Psoas muscle (tissue), 8 donors: ENCODE results near the gene MORN5. TPM values are rescaled to one million over a fixed set of nuclear protein-coding genes. Genes with fewer than 3 reads are reported as not detected.
A peak's percentile ranks its signal among the peaks of the same experiment; 100 is the strongest.

Source experiments
- ATAC-seq, 4 donors: fragments of 200-7000 bp; cut with Tn5 transposase; one replicate each; pipeline ENCODE4 v1.9.1; 2020; ENCODE audit warnings: moderate library complexity in 3 of 4, mild to moderate bottlenecking in 2 of 4
- DNase-seq, 2 donors: peaks; one replicate each; pipeline ENCODE4 v3.0.0-alpha.2; 2020
- H3K27ac ChIP-seq: fragments of 200-600 bp; one replicate; pipeline ENCODE4 v1.8.0; 2022
- H3K27me3 ChIP-seq, 3 donors: fragments of 200-600 bp in 1 of 3; one replicate each; pipeline versions ENCODE4 v1.6.1 to v1.8.0; 2013 to 2022; ENCODE audit warnings: low read length in 2 of 3, mild to moderate bottlenecking in 2 of 3, moderate library complexity in 1 of 3; ENCODE audit not compliant: insufficient read depth in 3 of 3
- H3K36me3 ChIP-seq, 2 donors: fragments of 200-600 bp in 1 of 2; one replicate each; pipeline versions ENCODE4 v1.6.1 to v1.8.0; 2013 to 2022; ENCODE audit warnings: low read depth in 1 of 2, mild to moderate bottlenecking in 1 of 2, moderate library complexity in 1 of 2; ENCODE audit not compliant: insufficient read depth in 1 of 2
- H3K4me1 ChIP-seq: fragments of 200-600 bp; one replicate; pipeline ENCODE4 v1.8.0; 2022
- H3K4me3 ChIP-seq: fragments of 200-600 bp; one replicate; pipeline ENCODE4 v1.8.0; 2022; ENCODE audit warnings: mild to moderate bottlenecking
- H3K9me3 ChIP-seq: fragments of 200-600 bp; one replicate; pipeline ENCODE4 v1.8.0; 2022
- WGBS, 3 donors: extraction: QIAGEN DNeasy Blood & Tissue Kit; methylation state at CpG; one replicate each; pipeline versions ENCODE4 v1.1.6 to v1.1.7; 2013; 5-methylcytosine and 5-hydroxymethylcytosine counted together
- intact Hi-C, 2 donors: fragments of 100-400 bp; cut with DNase I; formaldehyde crosslinking; loops; one replicate each; pipeline versions ENCODE4 v1.11.0 to v1.14.2; 2022
- polyA plus RNA-seq, 3 donors: library from polyadenylated mRNA; stranded (reverse); fragments of 200-250 nt; gene quantifications; one replicate each; pipeline ENCODE4 v1.2.3, GENCODE V29; 2013
- total RNA-seq, 4 donors: library from RNA; stranded (reverse); fragmentation: NEBNext Ultra II Directional in 2 of 4; extraction: Animal tissue kit (Norgen Biotek cat#: 25700) in 2 of 4; gene quantifications; one replicate each; pipeline versions ENCODE4 v1.2.1 to v1.2.4, GENCODE V29; 2021 to 2023
- TF ChIP-seq, protein P1 (sequence below): fragments of 200-600 bp; IDR thresholded peaks from one replicate; pipeline ENCODE4 v1.8.0; 2022; ENCODE audit warnings: antibody characterized with exemption
- donor health status: healthy with polysubstance abuse.
- donor health status: DM: no; HTN: no; CAD: no; lungs with moderate emphysema.
- donor health status: Bipolar disorder and iron deficiency.
- donor health status: healthy.
- donor health status: DM: yes; HTN: yes; CAD: no.
- donor health status: DM: no; HTN: no; CAD: no.
- donor health status: DM: no; HTN: no; CAD: no.
- donor health status: DM: yes; HTN: yes; CAD: no.

MORN5 gene
- total and polyA plus RNA-seq, 7 donors = not detected

DNA sequence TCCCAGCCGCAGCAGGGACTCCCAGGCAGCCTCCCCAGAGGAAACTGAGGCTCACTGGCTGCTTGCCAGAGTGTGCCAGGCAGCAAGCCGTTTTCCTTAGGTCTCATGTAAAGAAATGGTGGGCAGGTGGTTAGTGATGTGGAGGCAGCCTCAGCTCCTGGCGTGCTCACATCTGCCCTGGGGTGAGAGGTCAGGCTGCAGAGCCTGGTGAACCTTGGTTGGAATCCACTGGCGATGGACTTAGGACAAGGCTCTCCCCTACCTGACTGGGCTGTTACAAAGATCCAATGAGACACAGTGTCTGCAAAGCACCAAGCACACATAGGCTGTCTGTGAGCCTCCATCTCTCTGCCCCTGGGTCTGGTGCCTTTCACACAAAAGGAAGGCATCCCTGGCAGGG lies 38.2 kb downstream of the MORN5 start:
- 62 to 76% (median 67%) methylated on average over 4 of the region's 4 CpGs for WGBS, 3 donors
- no peak for DNase-seq
- no peak for ATAC-seq
- no peak overlapping the region for H3K27ac ChIP-seq
- no peak overlapping the region for H3K4me3 ChIP-seq
- TF ChIP-seq, protein P1, sequence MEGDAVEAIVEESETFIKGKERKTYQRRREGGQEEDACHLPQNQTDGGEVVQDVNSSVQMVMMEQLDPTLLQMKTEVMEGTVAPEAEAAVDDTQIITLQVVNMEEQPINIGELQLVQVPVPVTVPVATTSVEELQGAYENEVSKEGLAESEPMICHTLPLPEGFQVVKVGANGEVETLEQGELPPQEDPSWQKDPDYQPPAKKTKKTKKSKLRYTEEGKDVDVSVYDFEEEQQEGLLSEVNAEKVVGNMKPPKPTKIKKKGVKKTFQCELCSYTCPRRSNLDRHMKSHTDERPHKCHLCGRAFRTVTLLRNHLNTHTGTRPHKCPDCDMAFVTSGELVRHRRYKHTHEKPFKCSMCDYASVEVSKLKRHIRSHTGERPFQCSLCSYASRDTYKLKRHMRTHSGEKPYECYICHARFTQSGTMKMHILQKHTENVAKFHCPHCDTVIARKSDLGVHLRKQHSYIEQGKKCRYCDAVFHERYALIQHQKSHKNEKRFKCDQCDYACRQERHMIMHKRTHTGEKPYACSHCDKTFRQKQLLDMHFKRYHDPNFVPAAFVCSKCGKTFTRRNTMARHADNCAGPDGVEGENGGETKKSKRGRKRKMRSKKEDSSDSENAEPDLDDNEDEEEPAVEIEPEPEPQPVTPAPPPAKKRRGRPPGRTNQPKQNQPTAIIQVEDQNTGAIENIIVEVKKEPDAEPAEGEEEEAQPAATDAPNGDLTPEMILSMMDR = no peak
- H3K4me1 ChIP-seq = no peaks in the 10 kb centered on the region
- no peaks in the 10 kb centered on the region for H3K27me3 ChIP-seq
- H3K36me3 ChIP-seq = no peaks in the 10 kb centered on the region
- H3K9me3 ChIP-seq = no peaks in the 10 kb centered on the region
- intact Hi-C loops = no loop called here

DNA sequence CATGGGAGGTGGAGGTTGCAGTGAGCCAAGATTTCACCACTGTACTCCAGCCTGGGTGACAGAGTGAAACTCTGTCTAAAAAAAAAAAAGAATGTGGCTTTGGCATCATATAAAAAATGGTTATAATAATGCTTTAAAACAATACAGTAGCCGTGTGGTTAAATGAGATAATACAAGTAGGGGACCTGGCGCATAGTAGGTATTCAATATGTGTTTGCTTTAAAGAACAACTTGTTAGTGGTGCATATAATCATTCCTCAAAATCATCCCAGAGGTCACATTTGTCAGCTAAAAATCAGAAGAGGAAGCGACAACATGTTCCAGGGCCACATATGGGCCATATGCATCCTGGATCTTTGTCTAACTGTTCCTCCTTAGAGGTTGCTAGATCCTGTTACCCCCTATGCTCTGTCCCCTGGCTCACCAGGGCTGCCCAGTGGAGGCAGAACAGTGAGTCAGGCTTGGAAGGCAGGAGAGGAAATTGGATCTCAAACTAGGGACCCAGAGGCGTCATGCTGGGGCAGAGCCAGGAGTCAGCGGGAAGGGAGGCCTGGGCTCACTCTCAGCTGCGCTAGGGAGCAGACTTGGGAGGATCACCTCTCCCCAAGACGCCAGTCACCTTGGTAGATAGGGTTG lies 41.4 kb downstream of the MORN5 start:
- no peaks in the 10 kb centered on the region for H3K27me3 ChIP-seq
- H3K4me3 ChIP-seq = no peak overlapping the region
- no peaks in the 10 kb centered on the region for H3K9me3 ChIP-seq
- WGBS, 3 donors = 55 to 69% (median 57%) methylated on average over 7 of the region's 7 CpGs
- intact Hi-C loops = no loop called here
- TF ChIP-seq, protein P1 = no peak
- no peak overlapping the region for H3K27ac ChIP-seq
- no peaks in the 10 kb centered on the region for H3K4me1 ChIP-seq
- ATAC-seq = peak; percentile 74 to 93 (median 82)
- H3K36me3 ChIP-seq = no peaks in the 10 kb centered on the region
- peak; percentile 58 to 74 for DNase-seq

DNA sequence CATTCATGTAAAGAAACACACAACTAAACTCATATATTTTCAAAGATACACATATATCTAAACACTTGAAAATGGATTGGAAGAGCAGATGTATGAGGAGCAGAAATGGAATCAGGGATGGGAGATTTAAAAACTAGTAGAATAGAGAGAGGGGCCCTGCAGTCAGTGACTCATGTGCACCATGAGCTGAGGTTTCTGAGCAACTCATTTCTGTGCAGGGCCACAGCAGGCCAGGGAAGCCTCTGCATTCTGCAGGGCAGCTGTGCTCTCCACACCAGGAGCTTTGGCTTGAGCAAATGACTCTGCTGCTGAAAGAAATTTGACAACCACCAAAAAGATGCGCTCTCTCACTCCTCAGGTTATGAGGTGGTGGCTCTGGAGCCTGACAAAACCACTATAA lies 41.9 kb downstream of the MORN5 start:
- DNase-seq (no peak), ATAC-seq (no peak)
- Histone ChIP-seq H3K9me3 (no peaks in the 10 kb centered on the region), H3K36me3 (no peaks in the 10 kb centered on the region), H3K4me3 (no peak overlapping the region), H3K27ac (no peak overlapping the region), H3K4me1 (no peaks in the 10 kb centered on the region), H3K27me3 (no peaks in the 10 kb centered on the region)
- intact Hi-C loops = no loop called here
- TF ChIP-seq, protein P1 = no peak
- WGBS, 3 donors = 94% methylated on average over 1 of the region's 1 CpG

DNA sequence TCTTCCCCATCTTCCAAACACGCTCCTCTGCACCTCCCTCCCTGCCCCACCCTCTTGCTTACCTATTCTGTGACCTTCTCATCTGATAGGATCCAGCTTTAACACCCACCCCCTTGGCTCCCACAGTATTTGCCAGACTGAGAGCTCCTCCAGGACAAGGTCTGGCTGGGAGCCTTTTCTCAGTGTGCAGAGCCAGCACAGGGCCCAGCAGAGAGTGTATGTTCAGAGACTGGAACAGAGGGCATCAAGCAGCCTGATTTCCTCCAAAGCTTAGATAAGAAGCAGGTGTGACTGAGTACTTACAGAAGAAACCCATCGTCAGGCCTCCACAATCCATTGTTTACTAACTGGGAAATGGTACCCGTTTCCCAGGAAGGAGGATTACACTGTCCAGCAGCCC lies 42.4 kb downstream of the MORN5 start:
- Histone ChIP-seq H3K27me3 (no peaks in the 10 kb centered on the region), H3K27ac (no peak overlapping the region), H3K9me3 (no peaks in the 10 kb centered on the region), H3K36me3 (no peaks in the 10 kb centered on the region), H3K4me1 (no peaks in the 10 kb centered on the region), H3K4me3 (no peak overlapping the region)
- TF ChIP-seq, protein P1 = no peak
- no peak for ATAC-seq
- 80 to 87% (median 86%) methylated on average over 3 of the region's 3 CpGs for WGBS, 3 donors
- DNase-seq = no peak
- intact Hi-C loops = no loop called here

DNA sequence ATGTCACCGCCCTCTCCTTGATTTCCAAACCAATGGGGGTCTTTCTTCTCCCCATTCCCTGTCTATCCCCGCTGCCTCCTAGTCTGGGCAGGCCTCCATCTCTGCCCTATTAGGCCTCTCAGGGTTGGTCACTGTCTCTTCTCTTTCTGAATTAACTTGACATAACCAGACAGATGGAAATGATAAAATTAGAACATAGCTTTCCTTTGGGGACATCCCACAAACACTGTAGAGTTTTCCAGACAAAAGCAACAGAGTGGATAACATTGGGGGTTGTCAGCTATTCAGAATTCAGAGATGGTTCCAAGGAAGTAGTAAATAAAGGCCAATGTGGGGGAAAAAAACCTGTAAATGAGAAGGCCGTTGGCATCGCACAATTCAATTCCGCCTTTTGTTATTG lies 44.3 kb downstream of the MORN5 start:
- TF ChIP-seq, protein P1 = no peak
- H3K36me3 ChIP-seq = no peaks in the 10 kb centered on the region
- intact Hi-C loops = no loop called here
- H3K27me3 ChIP-seq = no peaks in the 10 kb centered on the region
- H3K27ac ChIP-seq = no peak overlapping the region
- ATAC-seq (no peak), DNase-seq (no peak)
- WGBS, 3 donors = 74 to 82% (median 78%) methylated on average over 5 of the region's 5 CpGs
- no peaks in the 10 kb centered on the region for H3K9me3 ChIP-seq
- no peak overlapping the region for H3K4me3 ChIP-seq
- no peaks in the 10 kb centered on the region for H3K4me1 ChIP-seq
